GM12891 (cell line): ENCODE measurements around the gene PLCXD3.

Source experiments
- DNase-seq: peaks from one replicate; pipeline ENCODE4 v3.0.0; 2011; ENCODE audit warnings: low spot score; ENCODE audit not compliant: insufficient read length
- FAIRE-seq: peaks from 2 replicates; lab custom pipeline; 2011; peaks lifted over from hg19 to GRCh38; lab: Jason Lieb, UNC
- PAX5 ChIP-seq: IDR thresholded peaks from 2 replicates; pipeline ENCODE4 v1.6.1; 2011; ENCODE audit warnings: low read length, moderate library complexity, mild to moderate bottlenecking; ENCODE audit not compliant: insufficient read depth, severe bottlenecking
- POLR2A ChIP-seq: IDR thresholded peaks from 2 replicates; pipeline ENCODE4 v1.6.1; 2011; ENCODE audit warnings: low read depth, low read length, control low read depth
- POLR2AphosphoS5 ChIP-seq: IDR thresholded peaks from 2 replicates; pipeline ENCODE4 v1.6.1; 2011; ENCODE audit warnings: low read depth, low read length, control low read depth
- POU2F2 ChIP-seq: IDR thresholded peaks from 2 replicates; pipeline ENCODE4 v1.6.1; 2011; ENCODE audit warnings: low read depth, mild to moderate bottlenecking, control low read depth, low read length, moderate library complexity
- SPI1 ChIP-seq: IDR thresholded peaks from 2 replicates; pipeline ENCODE4 v1.6.1; 2011; ENCODE audit warnings: low read depth, low read length, control low read depth
- TAF1 ChIP-seq: IDR thresholded peaks from 2 replicates; pipeline ENCODE4 v1.6.1; 2011; ENCODE audit warnings: low read depth, low read length, control low read depth

Gene PLCXD3

GRCh38 chr5:41369799-41370198, 140.6 kb downstream of the PLCXD3 start:
- DNase-seq = no peak
- no peak for FAIRE-seq
- TF ChIP-seq SPI1 (no peak), TAF1 (no peak), POLR2AphosphoS5 (no peak), POLR2A (no peak), PAX5 (no peak), POU2F2 (no peak)

DNA sequence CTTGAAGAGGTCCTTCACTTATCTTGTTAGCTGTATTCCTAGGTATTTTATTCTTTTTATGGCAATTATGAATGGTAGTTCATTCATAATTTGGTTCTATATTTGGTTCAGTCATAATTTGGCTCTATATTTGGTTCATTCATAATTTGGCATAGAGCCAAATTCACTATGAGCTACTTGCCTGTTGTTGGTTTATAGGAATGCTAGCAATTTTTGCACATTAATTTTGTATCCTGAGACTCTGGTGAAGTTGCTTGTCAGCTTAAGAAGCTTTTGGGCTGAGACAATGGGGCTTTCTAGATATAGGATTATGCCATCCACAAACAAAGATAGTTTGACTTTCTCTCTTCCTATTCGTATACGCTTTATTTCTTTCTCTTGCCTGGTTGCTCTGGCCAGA, 142.2 kb downstream of the PLCXD3 start:
- FAIRE-seq (no peak), DNase-seq (no peak)
- TF ChIP-seq POLR2A = no peak
- no peak for TF ChIP-seq POLR2AphosphoS5
- TF ChIP-seq SPI1 = no peak
- no peak for TF ChIP-seq PAX5
- TF ChIP-seq TAF1 = no peak
- TF ChIP-seq POU2F2 = no peak

DNA sequence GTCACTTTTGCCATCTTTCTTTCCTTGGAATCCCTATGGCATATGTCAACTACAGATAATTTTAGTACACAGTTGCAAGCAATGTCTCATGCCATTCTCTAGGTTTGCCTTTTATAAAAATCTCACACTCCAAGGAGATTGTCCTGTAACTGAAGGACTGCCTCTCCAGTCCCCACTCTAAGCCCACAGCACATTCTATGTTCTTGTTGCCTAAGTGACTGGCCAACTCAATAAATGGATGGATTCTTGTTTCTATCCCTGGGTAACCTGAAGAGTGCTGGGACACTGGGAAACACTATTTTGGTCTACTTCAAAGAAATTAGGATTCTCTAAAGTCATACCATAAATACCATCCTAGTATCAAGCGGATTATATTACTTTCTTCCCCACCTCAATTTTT, 145.0 kb downstream of the PLCXD3 start:
- FAIRE-seq = no peak
- TF ChIP-seq POU2F2 (no peak), TAF1 (no peak), POLR2AphosphoS5 (no peak), SPI1 (no peak), PAX5 (no peak), POLR2A (no peak)
- no peak for DNase-seq

GRCh38 chr5:41364346-41364745, 146.1 kb downstream of the PLCXD3 start:
- DNase-seq (no peak), FAIRE-seq (no peak)
- TF ChIP-seq PAX5 (no peak), TAF1 (no peak), POLR2A (no peak), POLR2AphosphoS5 (no peak), SPI1 (no peak), POU2F2 (no peak)

DNA sequence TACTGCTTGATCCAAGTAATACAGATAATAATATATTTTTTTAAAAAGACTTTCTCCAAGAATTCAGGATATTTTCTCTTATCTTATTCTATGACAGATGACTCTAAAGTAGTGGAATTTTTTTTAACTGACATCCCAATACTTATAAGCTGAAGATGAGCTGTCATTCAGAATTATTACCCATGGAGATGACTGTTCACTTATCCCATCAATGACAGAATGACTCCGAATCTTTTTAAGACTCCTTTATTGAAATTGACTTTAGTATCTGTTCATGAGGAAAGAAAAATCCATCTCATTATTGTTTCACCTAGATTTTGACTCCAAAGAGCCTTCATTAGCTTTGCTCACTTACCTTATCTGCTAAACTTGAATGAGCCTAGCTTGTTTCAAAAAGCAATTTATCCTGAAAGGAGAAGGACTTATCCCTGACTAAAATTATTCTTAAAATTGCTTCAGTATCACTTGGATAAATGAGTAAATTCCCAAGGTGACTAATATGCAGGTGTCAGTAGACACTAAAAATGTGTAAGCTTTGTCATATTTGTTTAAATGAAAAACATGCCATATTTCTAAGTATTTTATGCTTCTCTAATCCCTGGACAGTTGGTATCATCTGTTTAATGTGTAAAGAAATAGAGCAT, 146.9 kb downstream of the PLCXD3 start:
- FAIRE-seq (no peak), DNase-seq (no peak)
- no peak for TF ChIP-seq POLR2AphosphoS5
- TF ChIP-seq POU2F2 = no peak
- TF ChIP-seq PAX5 = no peak
- TF ChIP-seq TAF1 = no peak
- no peak for TF ChIP-seq SPI1
- no peak for TF ChIP-seq POLR2A

DNA sequence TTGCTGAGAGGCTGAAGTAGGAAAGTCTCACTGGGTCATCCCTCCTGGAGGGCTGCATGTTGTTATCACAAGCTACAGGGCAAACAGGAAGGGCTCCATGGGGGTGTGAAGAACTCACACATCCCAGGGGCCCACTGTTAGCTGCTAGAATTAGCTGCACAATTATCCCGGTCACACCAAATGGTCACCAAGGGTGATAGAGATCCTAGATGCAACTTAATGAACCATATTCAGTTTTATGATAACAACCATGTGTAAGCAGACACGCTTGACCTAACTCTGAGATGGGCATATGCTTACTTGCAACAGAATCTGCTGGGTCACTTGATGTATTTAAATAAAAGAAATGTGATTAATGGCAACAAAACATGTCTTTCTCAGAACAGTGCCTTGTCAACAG, 153.6 kb downstream of the PLCXD3 start:
- DNase-seq (no peak), FAIRE-seq (no peak)
- no peak for TF ChIP-seq TAF1
- no peak for TF ChIP-seq POLR2AphosphoS5
- no peak for TF ChIP-seq SPI1
- TF ChIP-seq PAX5 = no peak
- no peak for TF ChIP-seq POU2F2
- no peak for TF ChIP-seq POLR2A

DNA sequence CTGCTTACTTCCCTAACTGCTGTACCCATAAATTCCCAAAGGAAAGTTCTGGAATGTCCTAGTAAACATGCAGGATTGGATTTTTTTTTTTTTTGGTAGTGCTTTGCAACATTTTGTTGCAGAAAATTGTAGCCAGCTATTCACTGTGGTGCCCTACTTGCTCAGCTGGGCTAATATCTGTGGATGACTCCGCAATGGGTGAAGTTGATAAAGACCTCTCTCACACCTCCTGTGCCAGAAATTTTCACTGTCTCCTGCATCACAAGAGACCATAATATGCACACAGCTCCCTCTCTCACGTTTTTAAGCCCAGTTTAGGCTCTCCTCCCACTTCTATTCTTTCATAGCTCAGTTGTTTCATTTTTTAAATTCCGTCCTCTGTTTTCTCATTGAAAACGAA, 160.6 kb downstream of the PLCXD3 start:
- no peak for FAIRE-seq
- no peak for DNase-seq

GRCh38 chr5:41347569-41347968, 162.8 kb downstream of the PLCXD3 start:
- DNase-seq (no peak), FAIRE-seq (no peak)
- no peak for TF ChIP-seq POLR2A
- TF ChIP-seq POU2F2 = no peak
- no peak for TF ChIP-seq PAX5
- TF ChIP-seq SPI1 = no peak
- TF ChIP-seq TAF1 = no peak
- TF ChIP-seq POLR2AphosphoS5 = no peak

More for the DNA sequence above, 160.6 kb downstream of the PLCXD3 start:
- TF ChIP-seq POLR2A (no peak), POU2F2 (no peak)

DNA sequence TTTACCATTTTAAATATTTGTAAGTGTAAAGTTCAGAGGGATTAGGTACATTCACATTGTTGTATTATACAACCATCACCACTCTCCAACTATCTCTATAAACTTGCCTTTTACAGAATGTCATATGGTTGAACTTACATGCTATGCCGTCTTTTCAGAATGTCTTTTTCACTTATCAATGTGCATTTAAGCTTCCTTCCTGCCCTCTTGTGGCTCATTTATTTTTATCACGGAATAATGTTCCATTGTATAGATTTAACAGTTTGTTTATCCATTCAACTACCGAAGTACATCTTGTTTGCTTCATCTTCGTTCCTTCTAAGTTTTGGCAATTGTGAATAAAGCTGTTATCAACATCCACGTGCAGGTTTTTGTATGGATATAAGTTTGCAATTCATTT, 163.8 kb downstream of the PLCXD3 start:
- DNase-seq = no peak
- no peak for FAIRE-seq

GRCh38 chr5:41345295-41345694, 165.1 kb downstream of the PLCXD3 start:
- DNase-seq (no peak), FAIRE-seq (no peak)
- no peak for TF ChIP-seq PAX5
- TF ChIP-seq TAF1 = no peak
- TF ChIP-seq POLR2AphosphoS5 = no peak
- TF ChIP-seq SPI1 = no peak
- TF ChIP-seq POU2F2 = no peak
- TF ChIP-seq POLR2A = no peak

More for the DNA sequence above, 163.8 kb downstream of the PLCXD3 start:
- TF ChIP-seq PAX5 (no peak), POU2F2 (no peak), SPI1 (no peak), POLR2A (no peak), POLR2AphosphoS5 (no peak), TAF1 (no peak)
